AG08395 (cell line): ENCODE data around the gene SMAD7.
"Not testable (repeated sequence)": the region's sequence is repeated elsewhere in the genome, so short reads cannot be mapped to it uniquely, and the experiment has no call there.

Experiments used
- DNase-seq: peaks from one replicate; pipeline ENCODE4 v3.0.0; 2012; ENCODE audit warnings: mixed read lengths, low spot score

The SMAD7 gene

DNA sequence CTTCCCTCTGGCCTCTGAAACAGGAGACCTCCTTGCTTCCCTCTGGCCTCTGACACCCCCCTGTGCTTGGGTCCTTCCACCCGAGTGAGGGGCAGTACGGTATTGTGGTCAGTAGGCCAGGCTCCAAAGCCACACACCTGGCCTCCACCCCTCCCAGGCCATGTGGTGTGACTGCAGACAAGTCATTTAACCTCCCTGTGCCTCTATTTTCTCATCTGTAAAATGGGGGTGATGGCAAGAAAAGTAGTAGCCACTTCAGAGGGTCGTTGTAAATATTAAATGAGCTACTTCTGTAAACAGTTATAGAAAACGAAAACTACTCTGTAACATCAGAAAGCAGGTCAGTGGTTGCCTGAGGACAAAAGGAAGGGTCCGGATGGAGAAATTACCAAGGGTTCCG, 74.2 kb downstream of the SMAD7 start:
- no peak for DNase-seq

DNA sequence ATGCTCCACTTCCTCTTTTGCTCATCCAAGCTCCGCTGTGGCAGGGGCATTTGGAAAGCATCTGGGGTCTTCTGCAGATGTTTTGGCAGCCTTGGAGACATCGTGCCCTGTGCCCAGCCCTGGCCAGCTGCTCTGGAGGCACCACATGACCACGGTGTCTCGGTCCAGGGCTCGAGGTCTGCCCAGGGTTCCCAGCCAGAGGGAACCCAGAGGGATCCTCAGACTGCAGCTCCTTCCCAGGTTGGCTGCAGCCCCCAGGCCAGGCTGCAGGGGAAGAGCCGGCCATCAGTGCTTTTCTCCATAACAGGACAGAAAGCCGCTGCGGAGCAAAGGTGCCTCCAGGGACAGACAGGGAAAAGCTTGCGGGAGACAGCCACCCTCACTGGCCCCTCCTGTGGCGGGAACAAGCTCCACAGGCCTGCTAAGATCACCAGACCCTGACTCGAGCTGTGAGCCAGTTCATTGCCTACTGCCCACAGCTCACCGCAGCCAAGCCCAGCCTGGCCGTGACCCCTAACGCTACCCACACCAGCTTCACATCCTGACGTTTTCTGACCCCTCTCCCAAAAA, 74.7 kb downstream of the SMAD7 start:
- DNase-seq = no peak

DNA sequence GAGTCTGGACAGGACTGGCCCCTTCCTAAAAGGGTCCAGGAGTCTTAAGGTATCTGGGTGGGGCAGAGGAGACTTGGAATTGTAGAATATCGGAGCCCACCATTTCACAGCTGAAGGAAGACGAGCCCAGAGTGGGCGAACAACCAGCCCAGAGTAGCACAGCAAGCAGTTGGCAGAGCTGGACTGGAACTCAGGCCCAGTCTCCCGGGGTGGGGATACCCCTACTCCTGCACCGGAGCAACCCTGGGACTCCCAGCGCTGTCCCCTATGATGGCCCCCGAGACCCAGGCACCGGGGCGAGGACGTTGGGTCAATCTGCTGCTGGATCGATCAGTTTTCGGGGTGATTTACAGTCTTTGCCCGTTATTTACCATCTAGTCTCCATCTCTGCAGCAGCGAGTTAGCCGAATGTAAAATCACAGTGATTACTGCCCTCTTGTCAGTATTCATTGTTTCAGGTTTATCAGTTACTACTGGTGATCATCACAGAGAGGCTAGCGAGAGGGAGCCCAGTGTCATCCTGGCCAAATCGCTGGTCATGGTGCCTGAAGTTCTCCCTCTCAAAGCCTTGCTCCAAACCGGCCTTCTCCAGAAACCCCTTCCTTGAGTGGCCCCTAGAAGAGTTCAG, 75.3 kb downstream of the SMAD7 start:
- DNase-seq = no peak

GRCh38 chr18:48874701-48875162, 76.0 kb downstream of the SMAD7 start:
- no peak for DNase-seq

DNA sequence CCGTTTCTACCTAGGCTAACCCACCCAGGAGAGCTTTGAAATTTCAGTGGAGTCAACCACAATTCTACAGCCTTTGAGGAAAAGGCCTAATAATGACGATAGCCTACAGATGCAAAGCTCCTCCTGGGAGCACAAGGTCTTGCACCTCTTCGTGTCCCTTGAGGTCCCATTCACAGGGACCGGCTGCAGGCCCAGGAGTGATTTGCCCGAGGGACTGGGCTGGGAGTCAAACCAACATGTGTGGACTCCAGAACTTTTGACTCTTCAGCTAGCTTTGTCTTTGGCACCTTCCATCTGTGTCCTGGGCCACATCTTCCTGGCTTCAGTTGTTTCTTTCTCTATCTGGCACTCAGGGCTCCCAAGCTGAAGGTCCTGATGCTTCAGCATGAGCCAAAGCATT, 76.5 kb downstream of the SMAD7 start:
- DNase-seq = no peak

GRCh38 chr18:48872234-48873145, 78.3 kb downstream of the SMAD7 start:
- peak; percentile 52 for DNase-seq

DNA sequence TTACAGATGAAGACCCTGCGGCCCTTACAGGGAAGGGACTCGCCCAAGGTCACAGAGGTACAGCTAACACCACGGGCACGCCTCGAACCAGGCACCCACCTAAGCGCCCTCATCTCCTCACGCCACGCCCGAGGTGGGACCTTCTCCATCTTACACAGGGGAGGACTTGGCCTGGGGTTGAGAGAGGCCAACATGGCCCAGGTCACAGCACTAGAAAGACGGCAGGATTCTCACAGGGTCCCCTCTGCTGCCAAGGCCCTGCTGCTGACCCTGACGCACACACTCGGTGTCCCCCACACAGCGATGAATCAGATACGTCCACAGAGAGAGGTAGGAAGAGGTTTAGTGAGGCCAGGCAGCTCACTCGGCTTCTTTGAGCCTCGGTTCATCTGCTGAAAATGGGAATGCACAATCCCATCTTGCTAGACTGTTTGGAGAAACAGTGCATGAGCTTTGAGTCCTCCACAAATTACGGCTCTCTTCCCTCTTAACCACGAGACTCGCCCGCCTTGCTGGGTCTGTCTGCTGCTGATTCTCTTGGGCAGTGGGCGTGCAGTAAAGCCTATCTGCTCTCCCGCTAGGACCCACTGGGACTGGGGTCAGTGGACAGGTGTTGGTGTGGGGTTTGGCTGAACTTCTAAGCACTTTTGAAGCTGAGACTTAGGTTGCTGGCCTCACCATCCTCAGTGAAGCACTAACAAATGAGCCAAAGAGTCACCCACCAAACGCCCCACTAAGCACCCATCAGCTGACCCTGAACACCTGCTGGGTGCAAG, 79.2 kb downstream of the SMAD7 start:
- no peak for DNase-seq

GRCh38 chr18:48870926-48871325, 79.8 kb downstream of the SMAD7 start:
- DNase-seq = not testable (repeated sequence)
